ENCODE results near the gene PCSK4. TPM values are rescaled to one million over a fixed set of nuclear protein-coding genes. Genes with fewer than 3 reads are reported as not detected.
A peak's percentile ranks its signal among the peaks of the same experiment; 100 is the strongest.

PCSK4 gene
- total and polyA plus RNA-seq, 9 of the 15 experiments (the other 6 are each of a cell fraction or from before 2014, with no cell fraction given): 0.01 to 9.1 (median 2.1) TPM; not detected in 1

- Histone ChIP-seq H3K79me2 (ENCODE audit: control insufficient read depth, insufficient read depth, low read length) (peaks cover 52% of the 10 kb centered on the region), H3K9ac (ENCODE audit: insufficient read depth in 1 of 2, low read depth in 2 of 2, low read length in 2 of 2) (peak overlapping the region; percentile 40 to 100; a peak in 3 of 4 replicates), H3K4me1 (replicated peaks in 1 of 2; ENCODE audit: control insufficient read depth in 2 of 2, insufficient read depth in 2 of 2, low read length in 2 of 2) (peaks cover 36 to 88% of the 10 kb centered on the region in 2 experiments; a peak in 4 of 5 replicates), H3K27ac (ENCODE audit: extremely low read depth, low read depth, low read length) (peak overlapping the region; percentile 90), H3K27me3 (ENCODE audit: control insufficient read depth in 2 of 2, insufficient read depth in 2 of 2, low read length in 2 of 2) (no peaks in the 10 kb centered on the region), H3K4me3 (peak overlapping the region; percentile 70; the same call in 1 of the 2 replicates), H3K9me1 (ENCODE audit: control insufficient read depth, insufficient read depth, low read length) (no peaks in the 10 kb centered on the region), H3K36me3 (ENCODE audit: control insufficient read depth, insufficient read depth, low read length) (peaks cover 68% of the 10 kb centered on the region), H2AFZ (ENCODE audit: low read depth, low read length) (peak overlapping the region; percentile 85), H3K9me3 (replicated peaks; ENCODE audit: control insufficient read depth, insufficient read depth, low read depth, low read length) (no peaks in the 10 kb centered on the region), H4K20me1 (replicated peaks; ENCODE audit: control insufficient read depth, insufficient read depth, low read length) (peaks cover 37% of the 10 kb centered on the region), H3K4me2 (ENCODE audit: insufficient read depth, low read length) (peak overlapping the region; percentile 97)
- CTCF ChIA-PET (ENCODE audit: low intra/inter-chr PET ratio): interaction anchor here (0.6 kb wide), 1 partner anchor 685 kb away, joined by 4 read pairs; no protein-coding TSS in a partner anchor
- ATAC-seq: no peak
- TF ChIP-seq ZNF217 (CRISPR knock-in tag; IDR thresholded peaks at IDR 0.05) (no peak), ZC3H11A (IDR thresholded peaks at IDR 0.05; ENCODE audit: low read depth, low read length) (peak; percentile 10; the same call in 1 of the 2 replicates), MCM3 (IDR thresholded peaks at IDR 0.05) (no peak), NCOA6 (IDR thresholded peaks at IDR 0.05) (no peak), ZNF121 (CRISPR knock-in tag; conservative IDR thresholded peaks at IDR 0.05) (peak; percentile 13; the same call in 1 of the 2 replicates), ZNF561 (CRISPR knock-in tag; conservative IDR thresholded peaks at IDR 0.05) (no peak), ZHX1 (conservative IDR thresholded peaks at IDR 0.05; ENCODE audit: low read length) (no peak), ZBTB33 (CRISPR knock-in tag; IDR thresholded peaks at IDR 0.05) (peak; percentile 6; the same call in 1 of the 2 replicates)
- TF ChIP-seq, protein P1, sequence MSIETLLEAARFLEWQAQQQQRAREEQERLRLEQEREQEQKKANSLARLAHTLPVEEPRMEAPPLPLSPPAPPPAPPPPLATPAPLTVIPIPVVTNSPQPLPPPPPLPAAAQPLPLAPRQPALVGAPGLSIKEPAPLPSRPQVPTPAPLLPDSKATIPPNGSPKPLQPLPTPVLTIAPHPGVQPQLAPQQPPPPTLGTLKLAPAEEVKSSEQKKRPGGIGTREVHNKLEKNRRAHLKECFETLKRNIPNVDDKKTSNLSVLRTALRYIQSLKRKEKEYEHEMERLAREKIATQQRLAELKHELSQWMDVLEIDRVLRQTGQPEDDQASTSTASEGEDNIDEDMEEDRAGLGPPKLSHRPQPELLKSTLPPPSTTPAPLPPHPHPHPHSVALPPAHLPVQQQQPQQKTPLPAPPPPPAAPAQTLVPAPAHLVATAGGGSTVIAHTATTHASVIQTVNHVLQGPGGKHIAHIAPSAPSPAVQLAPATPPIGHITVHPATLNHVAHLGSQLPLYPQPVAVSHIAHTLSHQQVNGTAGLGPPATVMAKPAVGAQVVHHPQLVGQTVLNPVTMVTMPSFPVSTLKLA (conservative IDR thresholded peaks at IDR 0.05): no peak
- POLR2A ChIA-PET: interaction anchor here (0.6 to 1.8 kb wide), 7 partner anchors 9 to 353 kb away, joined by 3 to 5 read pairs (median 3); partner anchors contain the start of gene CIRBP
- BruUV-seq (replicated peaks): no TSS peak
- intact Hi-C loops (cut with micrococcal nuclease) (no loop called here), in situ Hi-C loops (cut with MboI) (no loop called here)
- FAIRE-seq: no peak
- 35% methylated on average over 8 of the region's 8 CpGs for WGBS (ENCODE audit: insufficient coverage, low coverage, missing lambda C conversion rate)
- no peak for DNase-seq (ENCODE audit: extremely low read depth in 1 of 4, low spot score in 3 of 4)
These were observed 52.5 kb downstream of the PCSK4 start for GRCh38 chr19:1437609-1438008.
